Astrocyte of the spinal cord (primary cell): ENCODE results near the gene SLCO4A1.

Experiments
- DNase-seq: peaks from one replicate; pipeline ENCODE4 v3.0.0; 2011; ENCODE audit warnings: low read depth, low spot score
- H3K4me3 ChIP-seq: 2 replicates; pipeline ENCODE4 v1.5.1; 2011; ENCODE audit warnings: low read depth, mild to moderate bottlenecking, low read length, moderate library complexity
- CTCF ChIP-seq: IDR thresholded peaks from 2 replicates; pipeline ENCODE4 v1.5.1; 2012; ENCODE audit warnings: low read depth, mild to moderate bottlenecking, low read length, inconsistent platforms
- in situ Hi-C: cut with HindIII; loops from 2 replicates; pipeline ENCODE4 v1.10.0; 2017; ENCODE audit warnings: low sequenced_read_pairs

The SLCO4A1 gene

GRCh38 chr20:62685781-62686555 lies 43.7 kb downstream of the SLCO4A1 start:
- no peak for TF ChIP-seq CTCF
- H3K4me3 ChIP-seq, result no peak overlapping the region
- in situ Hi-C loops, result no loop called here
- no peak for DNase-seq

- no peak for DNase-seq
- in situ Hi-C loops, result no loop called here
- TF ChIP-seq CTCF, result no peak
- no peak overlapping the region for H3K4me3 ChIP-seq
Measured at GRCh38 chr20:62686869-62687830, 44.8 kb downstream of the SLCO4A1 start.

- DNase-seq, result no peak
- H3K4me3 ChIP-seq, result no peak overlapping the region
- TF ChIP-seq CTCF, result no peak
- in situ Hi-C loops, result no loop called here
Measured at GRCh38 chr20:62688083-62688482, 45.8 kb downstream of the SLCO4A1 start.

GRCh38 chr20:62688855-62689460 lies 46.7 kb downstream of the SLCO4A1 start:
- H3K4me3 ChIP-seq, result no peak overlapping the region
- peak; percentile 13 for TF ChIP-seq CTCF
- DNase-seq, result peak; percentile 23
- in situ Hi-C loops, result no loop called here

GRCh38 chr20:62689861-62690260 lies 47.6 kb downstream of the SLCO4A1 start:
- no peak for DNase-seq
- TF ChIP-seq CTCF, result no peak
- H3K4me3 ChIP-seq, result no peak overlapping the region
- in situ Hi-C loops, result no loop called here

GRCh38 chr20:62690261-62690820 lies 48.0 kb downstream of the SLCO4A1 start:
- H3K4me3 ChIP-seq, result no peak overlapping the region
- DNase-seq, result no peak
- in situ Hi-C loops, result no loop called here
- no peak for TF ChIP-seq CTCF
